Measurements from ENCODE around the gene SH3PXD2A. TPM values are rescaled to one million over a fixed set of nuclear protein-coding genes. Genes with fewer than 3 reads are reported as not detected.

Gene SH3PXD2A
- total and polyA plus RNA-seq, 7 donors = 19.0 to 58.2 (median 24.5) TPM

DNA sequence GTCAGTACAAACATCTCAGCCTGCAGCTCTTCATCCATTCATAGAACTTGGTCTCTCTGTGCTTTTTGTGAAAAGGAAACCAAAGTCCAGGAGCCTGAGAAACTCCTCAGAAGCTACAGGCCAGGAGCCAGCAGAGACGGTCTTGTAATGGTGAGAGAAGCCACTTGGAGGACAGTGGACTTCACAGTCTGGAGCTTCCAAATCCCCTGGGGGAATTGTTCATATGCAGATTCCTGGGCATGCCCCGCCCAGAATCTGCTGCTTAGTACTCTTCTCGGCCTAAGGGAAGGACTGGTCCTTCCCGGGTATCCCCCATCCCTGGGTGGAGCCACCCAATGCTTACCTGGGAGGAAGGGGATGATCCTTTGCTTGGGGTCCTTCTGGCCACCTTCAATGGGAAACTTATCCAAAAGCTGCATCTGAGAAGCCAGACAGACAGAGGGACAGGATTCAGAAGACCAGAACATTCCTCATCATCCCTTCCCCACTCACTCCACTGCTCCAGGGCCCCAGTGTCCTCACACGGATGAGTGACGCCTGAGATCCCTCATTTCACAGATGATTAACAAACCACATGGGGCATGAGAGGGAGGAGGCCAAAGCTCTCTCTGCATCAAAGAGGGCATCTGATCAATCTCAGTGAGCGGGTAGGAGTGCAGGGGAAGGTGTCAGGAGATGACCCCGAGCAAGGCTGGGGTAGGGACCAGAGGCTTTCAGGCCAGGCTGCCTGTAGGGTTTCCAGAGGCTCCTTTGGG lies 88.4 kb downstream of the SH3PXD2A start:
- Histone ChIP-seq H3K4me1 (peaks cover 0 to 38% (median 18%) of the 10 kb centered on the region in 4 donors), H3K4me3 (no peak overlapping the region)

GRCh38 chr10:103765981-103766380 lies 89.4 kb downstream of the SH3PXD2A start:
- Histone ChIP-seq H3K27ac (no peak overlapping the region), H3K36me3 (no peaks in the 10 kb centered on the region), H3K9me3 (no peaks in the 10 kb centered on the region), H3K27me3 (no peaks in the 10 kb centered on the region), H3K4me1 (peaks cover 0 to 35% (median 15%) of the 10 kb centered on the region in 4 donors), H3K4me3 (no peak overlapping the region)
- no peak for DNase-seq
- intact Hi-C loops (cut with DNase I) = no loop called here
- 56 to 58% methylated on average over 8 of the region's 8 CpGs for WGBS, 2 donors
- TF ChIP-seq POLR2AphosphoS5 (IDR thresholded peaks at IDR 0.05) = no peak
- TF ChIP-seq CTCF (IDR thresholded peaks at IDR 0.05) = no peak
- no peak for TF ChIP-seq POLR2A (IDR thresholded peaks at IDR 0.05)
- no peak for TF ChIP-seq EP300 (IDR thresholded peaks at IDR 0.05)

More for the DNA sequence above, 88.4 kb downstream of the SH3PXD2A start:
- Histone ChIP-seq H3K27me3 (no peaks in the 10 kb centered on the region), H3K27ac (no peak overlapping the region), H3K9me3 (no peaks in the 10 kb centered on the region), H3K36me3 (no peaks in the 10 kb centered on the region)
- WGBS, 2 donors = 84 to 88% methylated on average over 8 of the region's 8 CpGs
- intact Hi-C loops (cut with DNase I) = no loop called here
- DNase-seq = no peak
- no peak for TF ChIP-seq POLR2AphosphoS5 (IDR thresholded peaks at IDR 0.05)
- TF ChIP-seq EP300 (IDR thresholded peaks at IDR 0.05) = no peak
- no peak for TF ChIP-seq CTCF (IDR thresholded peaks at IDR 0.05)
- no peak for TF ChIP-seq POLR2A (IDR thresholded peaks at IDR 0.05)

GRCh38 chr10:103765168-103765567 lies 90.2 kb downstream of the SH3PXD2A start:
- H3K27ac ChIP-seq = no peak overlapping the region
- H3K27me3 ChIP-seq = no peaks in the 10 kb centered on the region
- no peak for DNase-seq
- TF ChIP-seq POLR2AphosphoS5 (IDR thresholded peaks at IDR 0.05) (no peak), CTCF (IDR thresholded peaks at IDR 0.05) (no peak), POLR2A (IDR thresholded peaks at IDR 0.05) (no peak), EP300 (IDR thresholded peaks at IDR 0.05) (no peak)
- no peak overlapping the region for H3K4me3 ChIP-seq
- WGBS, 2 donors = 82 to 89% methylated on average over 6 of the region's 6 CpGs
- peaks cover 0 to 35% (median 15%) of the 10 kb centered on the region in 4 donors for H3K4me1 ChIP-seq
- H3K9me3 ChIP-seq = no peaks in the 10 kb centered on the region
- intact Hi-C loops (cut with DNase I) = no loop called here
- no peaks in the 10 kb centered on the region for H3K36me3 ChIP-seq

DNA sequence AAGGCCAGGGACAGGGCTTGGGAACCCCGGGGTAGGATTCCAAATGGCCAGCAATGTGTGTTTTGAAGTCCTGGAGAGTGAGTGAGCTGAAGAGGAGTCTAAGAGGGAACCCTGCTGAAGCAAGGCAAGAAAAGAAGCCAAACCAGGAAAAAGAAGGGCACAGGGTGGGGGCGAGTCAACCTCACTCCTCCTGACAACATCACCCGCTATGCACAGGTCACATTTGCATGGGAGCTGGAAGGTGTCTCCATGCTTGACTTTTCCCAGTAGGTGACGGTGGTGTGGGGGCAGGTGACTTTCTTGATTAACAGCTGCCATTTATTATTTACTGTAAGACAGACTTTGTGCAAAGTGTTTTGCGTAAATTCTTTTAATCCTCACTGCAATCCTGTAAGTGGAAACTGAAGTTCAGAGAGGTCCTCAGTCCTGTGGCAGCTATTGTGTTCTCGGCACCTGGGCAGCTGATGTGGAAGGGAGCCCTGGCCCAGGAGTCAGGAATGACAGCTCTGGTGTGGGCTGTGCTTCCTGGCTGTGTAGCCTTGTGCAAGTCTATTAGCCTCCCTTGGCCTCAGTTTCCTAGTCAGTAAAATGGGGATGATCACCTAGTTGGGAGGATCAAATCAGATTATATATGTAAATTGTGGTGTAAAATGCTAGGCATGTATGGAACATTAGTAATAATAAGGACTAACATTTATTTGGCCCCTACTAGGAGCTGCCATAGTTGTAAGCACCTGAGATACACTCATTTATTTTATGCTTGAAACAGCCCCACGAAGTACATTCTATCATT lies 90.9 kb downstream of the SH3PXD2A start:
- no peak for DNase-seq
- Histone ChIP-seq H3K4me3 (no peak overlapping the region), H3K27ac (peak overlapping the region in 1 of 4 donors; percentile 27), H3K4me1 (peaks cover 0 to 42% (median 21%) of the 10 kb centered on the region in 4 donors), H3K36me3 (no peaks in the 10 kb centered on the region), H3K9me3 (no peaks in the 10 kb centered on the region), H3K27me3 (no peaks in the 10 kb centered on the region)
- WGBS, 2 donors = 87 to 91% methylated on average over 7 of the region's 7 CpGs
- intact Hi-C loops (cut with DNase I) = no loop called here
- TF ChIP-seq POLR2A (IDR thresholded peaks at IDR 0.05) = no peak
- TF ChIP-seq EP300 (IDR thresholded peaks at IDR 0.05) = no peak
- no peak for TF ChIP-seq POLR2AphosphoS5 (IDR thresholded peaks at IDR 0.05)
- no peak for TF ChIP-seq CTCF (IDR thresholded peaks at IDR 0.05)

Data from sigmoid colon (tissue), 7 donors.